Osteocyte (in vitro differentiated cells): Measurements from ENCODE around the gene FGGY. TPM values are rescaled to one million over a fixed set of nuclear protein-coding genes. Genes with fewer than 3 reads are reported as not detected.

Experiments
- DNase-seq: peaks from one replicate; pipeline ENCODE4 v3.0.0; 2021; ENCODE audit warnings: mixed read lengths; ENCODE audit not compliant: unreplicated experiment; ENCODE audit errors: extremely low spot score
- H3K27ac Mint-ChIP-seq: one replicate; pipeline ENCODE4 v1.8.0; 2021; ENCODE audit warnings: mild to moderate bottlenecking, mixed read lengths; ENCODE audit not compliant: unreplicated experiment
- H3K27me3 Mint-ChIP-seq: one replicate; pipeline ENCODE4 v1.8.0; 2021; ENCODE audit warnings: mixed read lengths; ENCODE audit not compliant: unreplicated experiment
- H3K36me3 Mint-ChIP-seq: one replicate; pipeline ENCODE4 v1.8.0; 2021; ENCODE audit warnings: mixed read lengths; ENCODE audit not compliant: unreplicated experiment
- H3K4me1 Mint-ChIP-seq: one replicate; pipeline ENCODE4 v1.8.0; 2021; ENCODE audit warnings: mixed read lengths; ENCODE audit not compliant: unreplicated experiment
- H3K4me3 Mint-ChIP-seq: one replicate; pipeline ENCODE4 v1.8.0; 2021; ENCODE audit warnings: mild to moderate bottlenecking, moderate library complexity, mixed read lengths; ENCODE audit not compliant: unreplicated experiment
- H3K9me3 Mint-ChIP-seq: one replicate; pipeline ENCODE4 v1.8.0; 2021; ENCODE audit warnings: mixed read lengths; ENCODE audit not compliant: unreplicated experiment
- total RNA-seq: library from RNA; stranded (reverse); gene quantifications from 2 replicates; pipeline ENCODE4 v1.2.1, GENCODE V29; 2021
- TF ChIP-seq, protein P1 (sequence below): fragments of 200-600 bp; sonication (generic); IDR thresholded peaks from 2 replicates; pipeline ENCODE4 v1.5.0; 2021; ENCODE audit warnings: antibody characterized with exemption, mild to moderate bottlenecking, moderate library complexity

The FGGY gene
- total RNA-seq, 1 donor from 2014 or later: 9.1 TPM

DNA sequence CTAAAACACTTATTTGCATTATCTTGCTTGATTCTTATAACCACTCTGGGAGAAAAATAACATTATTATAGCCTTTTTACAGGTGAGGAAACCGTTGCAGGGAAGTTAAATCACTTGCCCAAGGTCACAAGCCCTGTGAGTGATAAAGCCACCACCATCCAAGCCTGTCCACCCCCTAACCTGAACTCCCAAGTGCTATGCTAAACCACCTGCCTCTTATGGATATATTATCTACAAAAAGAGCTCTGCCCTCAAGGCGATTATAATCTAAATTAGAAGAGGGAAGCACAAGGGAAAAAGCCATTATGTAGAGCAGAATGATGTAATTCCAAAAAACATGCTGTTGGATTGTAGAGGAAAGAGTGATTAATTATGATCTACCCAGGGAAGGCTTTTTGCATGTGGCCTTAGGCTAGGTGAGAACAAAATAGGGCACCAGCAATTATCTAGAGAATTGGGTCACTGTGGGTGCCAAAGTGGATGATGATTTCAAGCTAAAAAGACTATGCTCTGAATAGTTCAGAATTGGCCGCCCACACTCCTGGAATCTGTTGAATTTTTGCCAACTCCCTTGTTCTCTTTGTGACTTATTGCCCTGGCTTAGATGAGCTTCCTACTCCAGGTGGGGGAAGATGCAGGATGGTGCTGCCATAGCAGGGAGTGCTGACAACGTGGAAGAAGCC, 205.3 kb downstream of the FGGY start:
- no peaks in the 10 kb centered on the region for H3K36me3 Mint-ChIP-seq
- no peak overlapping the region for H3K4me3 Mint-ChIP-seq
- H3K27ac Mint-ChIP-seq: no peak overlapping the region
- no peaks in the 10 kb centered on the region for H3K9me3 Mint-ChIP-seq
- H3K4me1 Mint-ChIP-seq: peaks cover 26% of the 10 kb centered on the region
- DNase-seq: no peak
- no peaks in the 10 kb centered on the region for H3K27me3 Mint-ChIP-seq
- TF ChIP-seq, protein P1, sequence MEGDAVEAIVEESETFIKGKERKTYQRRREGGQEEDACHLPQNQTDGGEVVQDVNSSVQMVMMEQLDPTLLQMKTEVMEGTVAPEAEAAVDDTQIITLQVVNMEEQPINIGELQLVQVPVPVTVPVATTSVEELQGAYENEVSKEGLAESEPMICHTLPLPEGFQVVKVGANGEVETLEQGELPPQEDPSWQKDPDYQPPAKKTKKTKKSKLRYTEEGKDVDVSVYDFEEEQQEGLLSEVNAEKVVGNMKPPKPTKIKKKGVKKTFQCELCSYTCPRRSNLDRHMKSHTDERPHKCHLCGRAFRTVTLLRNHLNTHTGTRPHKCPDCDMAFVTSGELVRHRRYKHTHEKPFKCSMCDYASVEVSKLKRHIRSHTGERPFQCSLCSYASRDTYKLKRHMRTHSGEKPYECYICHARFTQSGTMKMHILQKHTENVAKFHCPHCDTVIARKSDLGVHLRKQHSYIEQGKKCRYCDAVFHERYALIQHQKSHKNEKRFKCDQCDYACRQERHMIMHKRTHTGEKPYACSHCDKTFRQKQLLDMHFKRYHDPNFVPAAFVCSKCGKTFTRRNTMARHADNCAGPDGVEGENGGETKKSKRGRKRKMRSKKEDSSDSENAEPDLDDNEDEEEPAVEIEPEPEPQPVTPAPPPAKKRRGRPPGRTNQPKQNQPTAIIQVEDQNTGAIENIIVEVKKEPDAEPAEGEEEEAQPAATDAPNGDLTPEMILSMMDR: no peak

GRCh38 chr1:59504276-59504675, 207.4 kb downstream of the FGGY start:
- H3K27ac Mint-ChIP-seq: no peak overlapping the region
- H3K36me3 Mint-ChIP-seq: no peaks in the 10 kb centered on the region
- no peak overlapping the region for H3K4me3 Mint-ChIP-seq

GRCh38 chr1:59505596-59506028, 208.7 kb downstream of the FGGY start:
- Mint-ChIP-seq H3K4me3 (no peak overlapping the region), H3K27me3 (peaks cover 3% of the 10 kb centered on the region), H3K27ac (no peak overlapping the region), H3K36me3 (no peaks in the 10 kb centered on the region), H3K9me3 (no peaks in the 10 kb centered on the region), H3K4me1 (peaks cover 16% of the 10 kb centered on the region)
- no peak for DNase-seq
- TF ChIP-seq, protein P1: no peak

More at GRCh38 chr1:59504276-59504675, 207.4 kb downstream of the FGGY start:
- DNase-seq: no peak
- Mint-ChIP-seq H3K27me3 (peaks cover 3% of the 10 kb centered on the region), H3K9me3 (no peaks in the 10 kb centered on the region), H3K4me1 (peaks cover 23% of the 10 kb centered on the region)
- TF ChIP-seq, protein P1: no peak

- TF ChIP-seq, protein P1: no peak
- no peaks in the 10 kb centered on the region for H3K9me3 Mint-ChIP-seq
- H3K4me1 Mint-ChIP-seq: peaks cover 16% of the 10 kb centered on the region
- no peak overlapping the region for H3K4me3 Mint-ChIP-seq
- DNase-seq: no peak
- H3K27ac Mint-ChIP-seq: no peak overlapping the region
- no peaks in the 10 kb centered on the region for H3K36me3 Mint-ChIP-seq
- peaks cover 3% of the 10 kb centered on the region for H3K27me3 Mint-ChIP-seq
Measured at GRCh38 chr1:59506952-59507351, 210.1 kb downstream of the FGGY start.

DNA sequence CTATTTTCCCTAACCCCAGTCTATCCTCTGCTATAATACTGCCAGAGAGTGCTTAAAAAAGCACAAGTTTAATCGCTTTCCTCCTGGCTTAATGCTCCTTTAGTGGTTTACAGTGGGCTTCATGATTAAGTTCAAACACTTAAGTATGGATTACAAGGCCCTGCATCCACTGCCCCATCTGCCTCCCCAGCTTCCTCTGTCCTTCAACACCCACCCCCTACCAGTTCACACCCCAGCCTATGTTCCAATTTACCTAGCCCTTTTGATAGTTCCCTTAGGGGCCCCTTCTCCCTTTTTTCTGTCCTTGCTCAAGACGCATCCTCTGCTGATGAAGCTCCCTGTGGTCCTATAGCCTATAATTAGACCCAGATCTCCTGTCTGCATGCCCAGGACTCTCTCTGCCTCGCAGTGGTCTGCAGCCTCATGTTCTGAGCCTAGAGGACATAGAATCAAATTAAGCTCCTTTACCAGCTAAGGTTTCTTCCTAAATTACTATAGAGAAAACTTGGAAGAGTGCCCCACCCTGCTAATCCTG, 212.5 kb downstream of the FGGY start:
- TF ChIP-seq, protein P1: no peak

More for the DNA sequence above, 212.5 kb downstream of the FGGY start:
- Mint-ChIP-seq H3K36me3 (no peaks in the 10 kb centered on the region), H3K27me3 (peaks cover 3% of the 10 kb centered on the region), H3K27ac (no peak overlapping the region), H3K9me3 (no peaks in the 10 kb centered on the region), H3K4me3 (no peak overlapping the region), H3K4me1 (peaks cover 18% of the 10 kb centered on the region)
- no peak for DNase-seq
